ENCODE results near the gene ARHGAP24.
"Not testable (repeated sequence)": the region's sequence is repeated elsewhere in the genome, so short reads cannot be mapped to it uniquely, and the experiment has no call there.

Gene ARHGAP24

GRCh38 chr4:85932500-85933290, 457.7 kb downstream of the ARHGAP24 start:
- DNase-seq: no peak

GRCh38 chr4:85933291-85933640, 458.3 kb downstream of the ARHGAP24 start:
- no peak for DNase-seq

DNA sequence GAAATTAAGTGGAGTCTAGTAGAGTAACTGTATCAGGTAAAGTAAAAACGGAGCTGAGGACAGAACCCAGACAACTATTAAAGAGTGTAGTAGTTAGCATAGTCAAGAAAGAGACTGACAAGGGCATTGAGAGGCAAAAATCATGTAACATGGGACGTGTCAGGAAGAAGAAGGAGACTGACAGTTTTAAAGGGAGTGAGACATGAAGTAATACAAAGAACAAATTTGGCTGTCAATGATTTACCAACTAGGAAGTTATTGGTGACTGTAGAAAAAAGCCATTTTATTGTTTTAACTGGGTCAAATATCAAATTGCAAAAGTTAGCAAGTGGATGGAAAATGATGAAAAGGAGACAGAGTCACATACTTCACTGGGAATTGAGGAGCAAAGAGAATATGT, 462.6 kb downstream of the ARHGAP24 start:
- no peak for DNase-seq

- no peak for DNase-seq
Measured at GRCh38 chr4:85938062-85938461, 463.1 kb downstream of the ARHGAP24 start.

- DNase-seq: no peak
Measured at GRCh38 chr4:85938902-85939301, 464.0 kb downstream of the ARHGAP24 start.

DNA sequence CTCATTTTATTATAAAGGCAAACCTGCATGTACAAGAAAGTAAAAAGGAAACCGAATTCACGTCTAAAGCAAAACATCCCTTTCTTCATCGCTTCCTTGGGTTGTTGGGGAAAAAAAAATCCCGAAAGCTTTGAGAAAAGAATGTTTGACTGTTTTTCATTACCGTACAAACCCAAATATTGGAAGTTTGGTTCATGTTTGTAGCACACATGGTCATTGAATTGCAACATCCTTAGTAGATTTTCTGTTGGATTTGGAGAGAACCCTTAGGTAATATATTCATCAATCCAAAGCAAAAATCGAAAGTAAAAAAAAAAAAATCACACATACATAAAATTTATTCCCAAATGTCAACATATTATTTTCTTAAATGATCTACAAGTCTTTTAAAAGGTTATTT, 464.6 kb downstream of the ARHGAP24 start:
- no peak for DNase-seq

DNA sequence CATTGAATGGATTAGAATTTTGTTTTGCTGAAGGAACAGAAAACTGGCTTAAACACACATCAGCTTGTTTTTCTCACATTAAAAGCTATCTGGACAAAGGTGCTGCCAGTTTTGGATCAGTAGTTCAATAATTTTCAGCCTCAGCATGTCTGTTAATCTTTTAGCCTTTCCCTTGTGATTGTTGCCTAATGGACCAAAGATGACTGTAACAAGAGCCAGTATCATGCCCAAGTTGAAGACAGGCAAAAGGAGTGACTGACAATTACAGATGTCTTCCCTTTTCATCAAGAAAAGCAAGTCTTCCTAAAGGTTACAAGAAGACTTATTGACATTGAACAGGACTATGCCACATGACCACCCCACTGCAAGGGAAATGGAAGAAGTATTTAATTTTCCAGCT, 465.2 kb downstream of the ARHGAP24 start:
- DNase-seq: no peak

DNA sequence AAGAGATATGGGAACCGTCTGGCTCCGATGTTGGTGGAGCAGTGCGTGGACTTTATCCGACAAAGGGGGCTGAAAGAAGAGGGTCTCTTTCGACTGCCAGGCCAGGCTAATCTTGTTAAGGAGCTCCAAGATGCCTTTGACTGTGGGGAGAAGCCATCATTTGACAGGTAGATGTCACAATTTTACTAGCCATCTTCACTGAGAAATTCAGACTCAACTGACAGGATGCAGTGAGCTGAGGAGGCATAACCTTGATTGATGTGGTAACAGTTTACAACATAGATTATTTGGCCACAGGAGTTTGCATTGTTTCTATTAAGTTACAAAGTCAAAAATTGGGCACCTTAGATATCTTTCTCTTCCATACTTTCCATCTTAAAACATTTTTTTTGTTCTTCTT, 467.2 kb downstream of the ARHGAP24 start:
- no peak for DNase-seq

- no peak for DNase-seq
Measured at GRCh38 chr4:85946821-85947220, 471.9 kb downstream of the ARHGAP24 start.

DNA sequence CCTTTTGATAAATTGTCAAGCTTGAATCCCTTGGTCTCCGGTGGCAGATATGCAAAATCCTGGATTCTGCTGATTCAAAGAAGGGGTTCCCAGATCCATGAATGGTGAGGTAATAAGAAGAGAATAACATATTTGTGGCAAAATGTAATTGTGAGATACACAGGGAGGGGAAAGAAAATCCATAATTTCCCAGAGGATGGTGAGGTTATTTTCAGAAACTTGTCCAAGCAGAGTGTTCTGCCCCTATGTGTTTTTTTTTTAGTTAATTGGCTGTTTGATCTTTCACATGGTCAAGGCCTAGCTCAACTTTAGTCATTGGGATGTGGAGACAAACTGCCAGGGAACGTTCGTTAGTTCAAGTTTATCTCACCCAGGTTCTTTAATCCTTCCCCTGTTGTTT, 476.1 kb downstream of the ARHGAP24 start:
- DNase-seq: no peak

- DNase-seq: no peak
Measured at GRCh38 chr4:85952528-85952927, 477.6 kb downstream of the ARHGAP24 start.

DNA sequence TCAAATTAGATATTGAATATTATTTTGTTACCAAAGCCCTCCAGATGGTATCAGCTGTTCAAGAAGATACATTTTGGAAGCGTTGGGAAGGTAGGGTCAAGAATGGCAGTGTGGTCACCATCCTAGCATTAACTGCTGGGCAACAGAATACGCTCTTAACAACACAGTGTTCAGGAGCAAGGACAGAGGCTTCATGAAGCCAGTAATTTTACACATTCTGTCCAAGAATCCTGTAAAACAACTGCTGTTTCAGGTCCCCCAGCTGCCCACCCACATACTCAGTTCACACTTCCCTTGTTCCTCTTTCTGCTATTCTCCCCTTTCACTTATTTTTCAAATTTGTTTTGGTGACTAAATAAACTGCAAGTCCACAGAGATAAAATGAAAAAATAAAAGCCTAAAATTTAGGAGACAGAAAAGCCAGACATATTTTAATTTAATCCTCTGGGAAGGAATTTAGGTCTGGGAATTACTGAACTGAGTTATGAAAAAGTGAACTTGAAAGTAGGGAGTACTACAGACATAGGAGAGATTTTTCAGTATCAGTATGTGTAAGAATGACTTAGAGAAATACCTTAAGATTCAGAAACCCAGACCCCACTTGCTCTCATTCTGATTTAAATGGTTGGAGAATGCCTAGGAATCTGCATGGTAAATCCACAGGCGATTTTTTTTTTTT, 478.2 kb downstream of the ARHGAP24 start:
- DNase-seq: no peak

- DNase-seq: no peak
Measured at GRCh38 chr4:85953651-85954018, 478.7 kb downstream of the ARHGAP24 start.

GRCh38 chr4:85955620-85956292, 480.8 kb downstream of the ARHGAP24 start:
- no peak for DNase-seq

DNA sequence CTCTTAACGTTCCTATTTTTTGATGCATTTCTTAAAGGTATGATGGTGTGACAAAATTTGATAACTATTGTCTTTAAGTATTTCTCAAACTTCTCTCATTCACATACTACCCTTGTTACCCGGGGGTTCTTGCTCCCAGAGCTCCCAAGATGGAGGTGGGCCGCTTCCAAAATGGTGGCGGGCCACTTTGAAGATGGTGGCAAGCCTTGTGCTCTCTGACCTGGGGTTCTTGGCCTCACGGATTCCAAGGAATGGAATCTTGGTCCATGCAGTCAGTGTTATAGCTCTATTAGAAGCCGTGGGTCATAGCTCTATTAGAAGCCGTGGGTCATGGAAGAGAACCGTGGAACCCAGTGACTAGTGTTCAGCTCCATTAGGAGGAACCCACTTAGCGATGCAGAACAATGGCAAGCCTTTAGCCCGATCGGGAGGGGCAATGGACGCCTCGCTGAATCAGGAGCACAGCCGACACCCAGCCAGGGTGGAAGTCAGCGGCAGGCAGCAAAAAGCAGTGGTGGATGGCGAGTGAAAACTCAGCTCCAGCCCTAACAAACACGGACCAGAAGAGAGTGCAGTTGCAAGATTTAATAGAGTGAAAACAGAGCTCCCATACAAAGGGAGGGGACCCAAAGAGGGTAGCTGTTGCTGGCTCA, 481.5 kb downstream of the ARHGAP24 start:
- no peak for DNase-seq

DNA sequence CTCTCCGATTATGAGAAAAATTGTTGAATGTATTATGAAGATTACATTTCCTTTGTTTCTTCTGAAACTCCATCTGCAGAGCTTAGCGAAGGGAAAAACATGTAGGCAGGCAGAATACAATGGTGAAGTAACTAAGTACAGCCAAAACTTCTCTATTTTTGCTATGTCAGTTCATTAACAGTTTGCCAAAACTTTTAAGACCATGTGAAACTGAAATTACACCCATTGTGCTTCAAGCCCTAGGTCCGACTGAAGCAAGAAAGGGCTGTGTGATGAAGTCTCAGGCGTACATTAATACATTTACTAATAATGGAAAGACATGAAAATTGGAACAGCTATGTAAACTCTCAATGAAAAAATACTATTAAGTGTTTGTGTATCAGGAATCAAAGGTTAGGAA, 486.9 kb downstream of the ARHGAP24 start:
- no peak for DNase-seq

DNA sequence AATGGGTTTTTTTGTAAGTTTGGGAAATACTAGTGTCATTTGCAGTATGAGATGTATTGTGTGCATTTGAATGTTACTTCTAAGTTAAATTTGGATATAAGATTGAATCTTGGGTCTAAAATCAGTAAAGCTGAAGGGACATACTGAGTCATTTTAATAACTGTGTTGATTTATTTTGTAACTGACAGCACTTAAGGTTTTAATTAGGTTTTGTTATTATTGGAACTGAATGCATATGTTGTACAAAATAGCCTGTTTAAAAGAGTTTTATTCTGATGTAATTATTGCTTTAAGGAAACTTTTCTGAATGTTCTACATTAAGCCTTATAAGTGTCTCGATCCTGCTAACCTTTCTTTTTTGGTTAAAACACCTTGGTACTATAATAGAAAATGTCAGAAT, 488.3 kb downstream of the ARHGAP24 start:
- DNase-seq: no peak

GRCh38 chr4:85964298-85964697, 489.3 kb downstream of the ARHGAP24 start:
- DNase-seq: no peak

DNA sequence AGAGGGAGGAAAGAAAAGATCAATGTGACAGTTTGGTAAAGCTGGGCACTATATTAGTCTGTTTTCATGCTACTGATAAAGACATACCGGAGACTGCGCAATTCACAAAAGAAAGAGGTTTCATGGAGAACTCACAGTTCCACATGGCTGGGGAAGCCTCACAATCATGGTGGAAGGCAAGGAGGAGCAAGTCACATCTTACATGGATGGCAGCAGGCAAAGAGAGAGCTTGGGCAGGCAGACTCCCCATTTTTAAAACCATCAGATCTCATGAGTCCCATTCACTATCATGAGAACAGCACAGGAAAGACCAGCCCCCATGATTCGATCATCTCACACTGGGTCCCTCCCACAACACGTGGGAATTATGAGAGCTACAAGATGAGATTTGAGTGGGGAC, 490.1 kb downstream of the ARHGAP24 start:
- not testable (repeated sequence) for DNase-seq

GRCh38 chr4:85965529-85965928, 490.6 kb downstream of the ARHGAP24 start:
- DNase-seq: no peak

DNA sequence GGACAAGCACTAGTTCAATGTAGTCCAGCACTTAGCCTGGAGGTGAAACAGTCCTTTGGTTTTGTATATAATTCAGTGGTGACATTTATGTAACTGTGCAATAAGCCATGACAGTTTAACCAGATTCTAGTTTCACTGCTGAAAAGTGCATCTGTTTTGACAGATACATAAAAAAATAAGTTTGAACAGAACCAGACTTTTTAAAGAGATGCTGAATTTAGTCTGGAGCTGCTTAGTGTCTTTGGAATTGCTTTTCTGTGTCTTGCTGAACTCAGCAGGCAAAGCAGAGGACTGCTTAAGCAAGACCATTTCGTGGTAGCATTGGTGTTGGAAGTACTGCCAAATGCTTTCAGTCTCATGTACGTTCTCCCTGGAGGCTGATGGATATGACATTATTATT, 491.4 kb downstream of the ARHGAP24 start:
- no peak for DNase-seq

DNA sequence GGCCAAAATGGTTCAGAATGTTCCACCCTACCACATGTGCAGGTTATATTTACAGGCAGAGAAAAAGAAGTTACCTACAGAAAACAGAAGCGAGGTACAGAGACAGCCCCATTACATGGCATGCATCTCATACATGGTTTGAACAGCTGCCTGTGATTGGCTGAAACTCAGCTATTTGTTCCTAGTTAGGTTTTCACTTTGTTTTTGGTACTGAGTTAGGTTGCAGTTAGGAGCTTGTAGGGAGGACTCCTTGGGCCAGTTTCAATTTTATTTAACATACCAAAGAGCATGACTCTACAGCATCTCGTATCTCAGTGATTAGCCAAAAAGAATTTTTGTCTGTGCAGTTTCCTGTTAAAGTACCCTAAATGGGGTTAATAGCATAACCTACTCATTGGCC, 492.9 kb downstream of the ARHGAP24 start:
- DNase-seq: no peak

- no peak for DNase-seq
Measured at GRCh38 chr4:85968945-85969819, 494.2 kb downstream of the ARHGAP24 start.

Data from stimulated activated CD4-positive, alpha-beta T cell treated with anti-CD3 and anti-CD28 coated beads, Interleukin-4, amount 100 ng/mL, for 24 hours (primary cell).